GM13976 (cell line): Measurements from ENCODE around the gene ANG.
"Not testable (repeated sequence)": the region's sequence is repeated elsewhere in the genome, so short reads cannot be mapped to it uniquely, and the experiment has no call there.

Experiments used
- DNase-seq: peaks from one replicate; pipeline ENCODE4 v3.0.0; 2012; ENCODE audit warnings: low spot score
- in situ Hi-C: fragments of 300-500 bp; cut with MboI; formaldehyde crosslinking; loops from one replicate; pipeline ENCODE4 v1.12.0; 2022; ENCODE audit warnings: low sequenced_read_pairs, mixed read lengths, inconsistent platforms; ENCODE audit not compliant: unreplicated experiment
- TF ChIP-seq, protein P1 (sequence below): IDR thresholded peaks from 2 replicates; pipeline ENCODE4 v1.5.1; 2012; ENCODE audit warnings: borderline replicate concordance, mild to moderate bottlenecking; ENCODE audit not compliant: insufficient read depth; ENCODE audit errors: extremely low read depth, missing control alignments, control extremely low read depth

ANG gene

DNA sequence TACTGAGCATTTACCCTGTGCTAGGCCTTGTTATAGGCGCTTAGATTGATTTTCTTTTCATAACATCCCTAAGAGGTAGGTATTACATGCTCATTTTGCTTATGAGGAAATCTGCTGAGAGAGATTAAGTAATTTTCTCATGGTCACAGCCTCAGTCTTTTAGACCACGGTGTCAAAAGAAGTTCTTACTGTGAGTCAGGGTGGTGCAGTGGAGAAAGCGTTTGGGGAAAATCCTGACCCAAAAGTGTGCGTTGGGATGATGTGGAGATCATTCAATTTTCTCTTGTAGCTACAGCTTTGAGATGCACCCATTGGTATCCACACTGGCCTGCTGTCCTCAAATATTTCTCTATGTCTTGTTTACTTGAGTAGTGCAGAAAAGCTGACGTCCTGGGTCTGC, 8.2 kb downstream of the ANG start:
- DNase-seq, result no peak
- in situ Hi-C loops, result no loop called here
- TF ChIP-seq, protein P1, sequence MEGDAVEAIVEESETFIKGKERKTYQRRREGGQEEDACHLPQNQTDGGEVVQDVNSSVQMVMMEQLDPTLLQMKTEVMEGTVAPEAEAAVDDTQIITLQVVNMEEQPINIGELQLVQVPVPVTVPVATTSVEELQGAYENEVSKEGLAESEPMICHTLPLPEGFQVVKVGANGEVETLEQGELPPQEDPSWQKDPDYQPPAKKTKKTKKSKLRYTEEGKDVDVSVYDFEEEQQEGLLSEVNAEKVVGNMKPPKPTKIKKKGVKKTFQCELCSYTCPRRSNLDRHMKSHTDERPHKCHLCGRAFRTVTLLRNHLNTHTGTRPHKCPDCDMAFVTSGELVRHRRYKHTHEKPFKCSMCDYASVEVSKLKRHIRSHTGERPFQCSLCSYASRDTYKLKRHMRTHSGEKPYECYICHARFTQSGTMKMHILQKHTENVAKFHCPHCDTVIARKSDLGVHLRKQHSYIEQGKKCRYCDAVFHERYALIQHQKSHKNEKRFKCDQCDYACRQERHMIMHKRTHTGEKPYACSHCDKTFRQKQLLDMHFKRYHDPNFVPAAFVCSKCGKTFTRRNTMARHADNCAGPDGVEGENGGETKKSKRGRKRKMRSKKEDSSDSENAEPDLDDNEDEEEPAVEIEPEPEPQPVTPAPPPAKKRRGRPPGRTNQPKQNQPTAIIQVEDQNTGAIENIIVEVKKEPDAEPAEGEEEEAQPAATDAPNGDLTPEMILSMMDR, result no peak

DNA sequence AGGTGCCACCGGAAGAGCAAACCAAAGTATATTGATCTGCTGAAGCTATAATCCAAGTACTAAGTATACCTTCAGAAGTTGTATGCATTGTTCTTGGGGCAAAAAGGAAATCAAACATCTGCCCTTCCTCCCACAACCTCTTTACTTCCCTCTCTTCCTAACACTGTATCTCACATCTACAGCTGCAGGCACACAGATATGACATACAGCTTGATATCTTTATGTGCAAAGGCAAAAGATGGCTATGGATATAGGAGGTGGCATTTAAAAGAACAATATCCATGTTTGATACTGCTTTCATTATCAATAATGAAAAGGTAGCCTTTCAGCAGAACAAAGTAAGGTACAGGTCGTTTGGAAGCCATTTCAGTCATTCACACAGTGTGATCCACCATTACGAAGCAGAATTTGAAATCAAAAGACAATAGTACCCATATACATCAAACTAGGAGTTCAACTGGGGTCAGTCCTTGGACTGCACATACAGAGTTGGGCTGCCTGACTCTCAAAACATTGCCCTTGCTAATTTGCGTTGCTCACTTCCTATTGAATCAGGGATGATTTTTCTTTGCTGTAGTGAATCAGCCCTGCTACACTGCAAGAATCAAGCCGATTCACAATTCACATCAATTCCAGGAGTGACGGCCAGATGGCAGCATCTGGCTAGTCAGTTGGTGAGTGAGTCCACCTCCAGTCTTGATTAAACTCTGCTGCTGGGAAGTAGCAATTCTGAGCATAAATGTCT, 8.9 kb downstream of the ANG start:
- peak; percentile 68 for DNase-seq
- in situ Hi-C loops, result no loop called here
- TF ChIP-seq, protein P1, result peak; percentile 61

DNA sequence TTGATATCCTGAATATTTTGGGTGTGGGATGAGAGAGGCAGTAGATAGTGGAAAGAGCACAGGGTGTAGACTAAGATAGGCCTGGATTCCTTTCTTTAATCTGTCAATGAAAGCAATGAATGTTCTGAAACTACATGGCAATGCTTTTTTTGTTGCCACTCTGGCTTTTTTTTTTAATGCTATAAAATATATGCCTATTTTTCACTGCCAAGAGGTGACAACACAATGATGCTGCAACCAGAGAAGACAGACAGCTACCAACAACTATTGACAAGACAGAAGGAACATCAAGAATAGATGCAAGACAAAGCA, 9.4 kb downstream of the ANG start:
- TF ChIP-seq, protein P1, result no peak
- in situ Hi-C loops, result no loop called here
- DNase-seq, result no peak

DNA sequence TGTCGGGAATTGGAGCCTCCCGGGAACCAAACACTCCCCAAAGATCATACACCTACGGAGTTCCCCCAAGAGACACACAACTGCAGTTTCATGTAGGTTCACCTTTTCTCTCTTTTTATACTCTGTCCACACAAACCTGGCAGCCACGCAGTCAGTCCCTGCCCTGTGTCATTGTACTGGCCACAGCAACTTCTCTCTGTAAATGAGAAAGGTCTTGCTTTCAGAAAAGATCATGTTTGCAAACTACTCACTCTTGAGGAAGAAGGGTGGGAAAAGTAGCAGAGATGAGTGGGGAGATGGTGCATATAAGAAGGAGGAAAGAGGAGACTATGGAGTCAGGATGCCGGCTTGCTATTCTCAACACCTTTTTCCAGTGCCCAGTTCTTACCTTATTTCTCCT, 10.4 kb downstream of the ANG start:
- no peak for DNase-seq
- TF ChIP-seq, protein P1, result no peak
- in situ Hi-C loops, result no loop called here

DNA sequence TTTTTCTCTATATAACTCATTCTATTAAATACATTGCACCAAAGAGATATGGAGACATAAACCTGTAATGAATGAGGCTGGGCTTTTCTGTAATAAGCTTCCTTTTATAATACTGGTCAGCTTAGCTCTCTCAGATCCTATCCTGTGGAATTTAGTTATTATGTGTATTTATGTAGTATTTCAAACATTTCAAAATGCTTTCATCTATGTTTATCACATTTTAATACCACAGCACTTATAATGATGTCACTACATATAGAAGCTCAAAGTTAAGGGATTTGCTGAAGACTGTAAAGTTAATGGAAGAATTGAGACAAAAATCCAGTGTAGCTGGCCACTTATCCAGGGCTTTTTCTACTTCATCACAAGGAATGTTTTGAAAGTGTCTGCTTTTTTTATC, 11.4 kb downstream of the ANG start:
- TF ChIP-seq, protein P1, result no peak
- DNase-seq, result no peak
- in situ Hi-C loops, result loop anchor here (5.0 to 10.0 kb wide), 2 partner anchors 157 to 265 kb away; no protein-coding TSS in a partner anchor

DNA sequence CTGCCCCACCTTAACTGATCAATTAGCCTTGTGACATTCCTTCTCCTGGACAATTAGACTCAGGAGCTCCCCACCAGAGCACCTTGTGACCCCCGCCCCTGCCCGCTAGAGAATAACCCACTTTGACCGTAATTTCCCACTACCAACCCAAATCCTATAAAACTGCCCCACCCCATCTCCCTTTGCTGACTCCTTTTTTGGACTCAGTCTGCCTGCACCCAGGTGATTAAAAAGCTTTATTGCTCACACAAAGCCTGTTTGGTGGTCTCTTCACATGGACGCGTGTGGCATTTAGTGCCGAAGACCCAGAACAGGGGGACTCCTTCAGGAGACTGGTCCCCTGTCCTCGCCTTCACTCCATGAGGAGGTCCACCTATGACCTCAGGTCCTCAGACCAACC, 12.4 kb downstream of the ANG start:
- in situ Hi-C loops, result loop anchor here (5.0 to 10.0 kb wide), 2 partner anchors 156 to 264 kb away; no protein-coding TSS in a partner anchor
- DNase-seq, result not testable (repeated sequence)

DNA sequence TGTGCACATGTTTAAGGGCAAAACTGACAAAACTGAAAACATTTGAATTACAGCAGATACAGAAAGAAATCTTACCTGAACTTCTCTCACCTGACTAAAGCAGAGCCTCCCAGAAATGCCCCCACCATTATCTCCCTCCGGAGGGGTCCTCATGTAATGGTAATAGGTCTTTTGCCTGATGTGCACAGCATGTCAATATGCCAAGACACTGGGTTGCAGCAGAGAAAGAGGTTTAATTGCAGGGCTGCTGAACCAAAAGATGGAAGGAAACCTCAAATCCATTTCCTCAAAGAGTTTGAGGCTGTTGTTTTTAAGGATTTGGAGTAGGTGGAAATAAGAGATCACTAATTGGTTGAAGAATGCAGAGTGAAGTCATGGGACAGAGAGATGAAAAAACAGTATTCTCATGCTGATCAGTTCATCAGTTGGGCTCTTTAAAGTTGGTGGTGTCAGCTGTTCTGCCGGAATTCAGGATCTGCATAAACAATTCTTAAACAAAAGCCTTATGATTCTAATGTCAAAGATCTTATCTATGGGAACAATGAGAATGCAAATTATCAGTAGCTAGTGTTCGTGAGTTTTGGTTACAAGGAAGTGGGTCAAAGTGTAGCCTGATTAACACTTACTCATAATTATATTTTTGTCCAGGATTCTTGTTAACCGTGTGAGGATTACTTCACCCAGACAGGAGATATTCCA, 18.2 kb downstream of the ANG start:
- in situ Hi-C loops, result loop anchor here (10.0 kb wide), 1 partner anchor 258 kb away; no protein-coding TSS in a partner anchor

More for the DNA sequence above, 18.2 kb downstream of the ANG start:
- TF ChIP-seq, protein P1, result no peak
- no peak for DNase-seq
